SK-N-SH treated with all-trans-retinoic acid at 6 μM for 48 hours (cell line): Measurements from ENCODE around the gene CTDNEP1.

Experiments
- ATAC-seq: fragments of 200-7000 bp; cut with Tn5 transposase; 3 replicates; pipeline ENCODE4 v1.9.1; 2020; ENCODE audit warnings: mild to moderate bottlenecking, moderate library complexity
- ARNTL ChIP-seq: fragments of 450-650 bp; formaldehyde crosslinking; IDR thresholded peaks from 2 replicates; pipeline ENCODE4 v1.5.0; 2020; ENCODE audit warnings: low read depth, mild to moderate bottlenecking, moderate library complexity, borderline replicate concordance
- BACH2 ChIP-seq: fragments of 250-450 bp; sonication (Bioruptor Pico); IDR thresholded peaks from 2 replicates; pipeline ENCODE4 v1.9.0; 2021; ENCODE audit warnings: mild to moderate bottlenecking, borderline replicate concordance
- CSDC2 ChIP-seq: fragments of 250-450 bp; sonication (Bioruptor Pico); IDR thresholded peaks from 2 replicates; pipeline ENCODE4 v1.5.0; 2020; ENCODE audit warnings: mild to moderate bottlenecking, moderate library complexity
- CSRNP3 ChIP-seq: fragments of 250-450 bp; sonication (Bioruptor Pico); IDR thresholded peaks from 2 replicates; pipeline ENCODE4 v1.5.1; 2021; ENCODE audit warnings: mild to moderate bottlenecking, moderate library complexity
- ESRRG ChIP-seq: fragments of 250-450 bp; sonication (Bioruptor Pico); IDR thresholded peaks from 2 replicates; pipeline ENCODE4 v1.6.1; 2021; ENCODE audit warnings: mild to moderate bottlenecking
- GLIS3 ChIP-seq: fragments of 250-450 bp; sonication (Bioruptor Pico); IDR thresholded peaks from 2 replicates; pipeline ENCODE4 v1.5.0; 2020; ENCODE audit warnings: mild to moderate bottlenecking, moderate library complexity
- ISL1 ChIP-seq: fragments of 250-450 bp; sonication (Bioruptor Pico); IDR thresholded peaks from 2 replicates; pipeline ENCODE4 v2.1.2; 2022; ENCODE audit warnings: mild to moderate bottlenecking, moderate library complexity
- OSR1 ChIP-seq: fragments of 250-450 bp; sonication (Bioruptor Pico); IDR thresholded peaks from 2 replicates; pipeline ENCODE4 v1.8.0; 2022; ENCODE audit warnings: moderate library complexity, mild to moderate bottlenecking, inconsistent platforms
- PATZ1 ChIP-seq: fragments of 250-450 bp; sonication (Bioruptor Pico); IDR thresholded peaks from 2 replicates; pipeline ENCODE4 v1.8.0; 2020; ENCODE audit warnings: mild to moderate bottlenecking, moderate library complexity, borderline replicate concordance
- PPARA ChIP-seq: fragments of 250-450 bp; sonication (Bioruptor Pico); IDR thresholded peaks from 2 replicates; pipeline ENCODE4 v1.5.0; 2020; ENCODE audit warnings: mild to moderate bottlenecking, borderline replicate concordance
- RARB ChIP-seq: fragments of 250-450 bp; sonication (Bioruptor Pico); IDR thresholded peaks from 2 replicates; pipeline ENCODE4 v1.8.0; 2021; ENCODE audit warnings: mild to moderate bottlenecking, moderate library complexity
- SNAI2 ChIP-seq: fragments of 250-450 bp; sonication (Bioruptor Pico); IDR thresholded peaks from 2 replicates; pipeline ENCODE4 v1.5.0; 2020; ENCODE audit warnings: mild to moderate bottlenecking, moderate library complexity
- TCF4 ChIP-seq: fragments of 250-450 bp; sonication (Bioruptor Pico); IDR thresholded peaks from 2 replicates; pipeline ENCODE4 v1.8.0; 2021; ENCODE audit warnings: mild to moderate bottlenecking, moderate library complexity, borderline replicate concordance
- ZC3H10 ChIP-seq: fragments of 250-450 bp; sonication (Bioruptor Pico); IDR thresholded peaks from 2 replicates; pipeline ENCODE4 v1.5.1; 2021; ENCODE audit warnings: mild to moderate bottlenecking, moderate library complexity
- ZFP3 ChIP-seq: fragments of 250-450 bp; sonication (Bioruptor Pico); IDR thresholded peaks from 2 replicates; pipeline ENCODE4 v1.5.0; 2020; ENCODE audit warnings: mild to moderate bottlenecking, moderate library complexity
- ZFP30 ChIP-seq: fragments of 450-650 bp; formaldehyde crosslinking; IDR thresholded peaks from 2 replicates; pipeline ENCODE4 v1.5.0; 2022; ENCODE audit warnings: mild to moderate bottlenecking, moderate library complexity
- ZNF70 ChIP-seq: fragments of 450-650 bp; formaldehyde crosslinking; IDR thresholded peaks from 2 replicates; pipeline ENCODE4 v1.5.0; 2020; ENCODE audit warnings: mild to moderate bottlenecking, moderate library complexity
- ZNF8 ChIP-seq: fragments of 450-650 bp; formaldehyde crosslinking; IDR thresholded peaks from 2 replicates; pipeline ENCODE4 v1.5.0; 2020; ENCODE audit warnings: mild to moderate bottlenecking, moderate library complexity
- TF ChIP-seq, protein P1 (sequence below): fragments of 250-450 bp; sonication (Bioruptor Pico); IDR thresholded peaks from 2 replicates; pipeline ENCODE4 v1.5.1; 2020; ENCODE audit warnings: low read depth, mild to moderate bottlenecking, moderate library complexity
- TF ChIP-seq, protein P2 (sequence below): fragments of 250-450 bp; sonication (Bioruptor Pico); IDR thresholded peaks from 2 replicates; pipeline ENCODE4 v1.5.0; 2020; ENCODE audit warnings: mild to moderate bottlenecking, moderate library complexity

The CTDNEP1 gene

DNA sequence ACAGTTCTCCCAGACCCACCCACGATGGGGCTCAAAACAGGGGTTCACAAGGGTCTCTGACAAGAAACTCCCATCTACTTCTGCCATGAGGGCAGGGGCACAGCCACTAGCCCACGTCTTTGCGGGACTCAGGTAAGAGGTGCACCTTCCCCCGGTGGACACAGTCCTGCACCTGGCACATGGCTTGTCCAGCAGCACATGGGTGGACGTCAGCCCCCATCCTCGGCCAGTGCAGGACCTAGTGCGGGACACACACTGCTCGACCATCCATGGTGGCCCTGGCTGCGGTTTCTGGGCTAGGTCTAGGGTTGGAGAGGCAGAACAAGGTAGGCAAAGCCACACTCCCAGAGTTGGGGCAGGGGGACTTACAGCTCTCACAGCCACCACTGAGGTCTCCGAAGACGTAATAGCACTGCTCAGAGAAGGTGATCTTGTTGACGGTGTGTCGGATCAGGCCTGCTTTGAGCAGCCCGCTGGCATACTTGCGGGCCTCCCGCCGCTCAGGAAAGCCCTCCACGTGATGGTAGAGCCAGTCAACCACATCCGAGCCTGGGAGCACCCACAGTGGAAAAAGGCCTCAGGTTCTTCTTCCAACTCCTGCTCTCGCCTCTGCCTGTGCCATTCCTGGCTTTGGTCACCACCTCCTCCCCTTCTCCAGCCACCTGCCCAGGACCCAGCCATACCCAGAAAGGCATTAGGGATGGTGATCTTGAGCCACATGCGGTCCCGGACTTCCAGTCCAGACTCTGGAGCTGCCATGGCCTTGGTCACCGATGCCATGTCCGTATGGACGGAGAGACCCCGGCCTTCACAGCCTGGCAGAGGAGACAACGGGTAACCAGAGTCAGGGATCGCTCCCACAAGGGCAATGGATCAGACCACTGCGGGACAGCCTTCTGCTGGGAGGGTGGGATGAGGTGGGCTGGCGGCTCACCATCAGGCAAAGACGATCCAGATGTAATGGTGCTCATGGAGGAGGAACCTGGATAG, 24.5 kb downstream of the CTDNEP1 start (continued):
- TF ChIP-seq PATZ1 (CRISPR knock-in tag): no peak
- TF ChIP-seq, all 23 proteins: peak for 0

- ATAC-seq: no peak
- TF ChIP-seq ZNF70 (CRISPR knock-in tag) (no peak), PPARA (no peak), ARNTL (CRISPR knock-in tag) (no peak), CSRNP3 (CRISPR knock-in tag) (no peak), TCF4 (no peak), ZFP30 (no peak), SNAI2 (no peak), GLIS3 (CRISPR knock-in tag) (no peak), RARB (no peak), ISL1 (CRISPR knock-in tag) (no peak), BACH2 (CRISPR knock-in tag) (no peak)
- TF ChIP-seq, protein P1, sequence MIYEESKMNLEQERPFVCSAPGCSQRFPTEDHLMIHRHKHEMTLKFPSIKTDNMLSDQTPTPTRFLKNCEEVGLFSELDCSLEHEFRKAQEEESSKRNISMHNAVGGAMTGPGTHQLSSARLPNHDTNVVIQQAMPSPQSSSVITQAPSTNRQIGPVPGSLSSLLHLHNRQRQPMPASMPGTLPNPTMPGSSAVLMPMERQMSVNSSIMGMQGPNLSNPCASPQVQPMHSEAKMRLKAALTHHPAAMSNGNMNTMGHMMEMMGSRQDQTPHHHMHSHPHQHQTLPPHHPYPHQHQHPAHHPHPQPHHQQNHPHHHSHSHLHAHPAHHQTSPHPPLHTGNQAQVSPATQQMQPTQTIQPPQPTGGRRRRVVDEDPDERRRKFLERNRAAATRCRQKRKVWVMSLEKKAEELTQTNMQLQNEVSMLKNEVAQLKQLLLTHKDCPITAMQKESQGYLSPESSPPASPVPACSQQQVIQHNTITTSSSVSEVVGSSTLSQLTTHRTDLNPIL (CRISPR knock-in tag): no peak
These were observed 25.7 kb downstream of the CTDNEP1 start for GRCh38 chr17:7225711-7226331.

GRCh38 chr17:7224661-7225111, 26.8 kb downstream of the CTDNEP1 start:
- TF ChIP-seq ZFP30 (no peak), BACH2 (CRISPR knock-in tag) (no peak), ZC3H10 (CRISPR knock-in tag) (no peak), OSR1 (CRISPR knock-in tag) (no peak), ESRRG (CRISPR knock-in tag) (no peak), ZNF70 (CRISPR knock-in tag) (no peak), PPARA (no peak)
- TF ChIP-seq, protein P2, sequence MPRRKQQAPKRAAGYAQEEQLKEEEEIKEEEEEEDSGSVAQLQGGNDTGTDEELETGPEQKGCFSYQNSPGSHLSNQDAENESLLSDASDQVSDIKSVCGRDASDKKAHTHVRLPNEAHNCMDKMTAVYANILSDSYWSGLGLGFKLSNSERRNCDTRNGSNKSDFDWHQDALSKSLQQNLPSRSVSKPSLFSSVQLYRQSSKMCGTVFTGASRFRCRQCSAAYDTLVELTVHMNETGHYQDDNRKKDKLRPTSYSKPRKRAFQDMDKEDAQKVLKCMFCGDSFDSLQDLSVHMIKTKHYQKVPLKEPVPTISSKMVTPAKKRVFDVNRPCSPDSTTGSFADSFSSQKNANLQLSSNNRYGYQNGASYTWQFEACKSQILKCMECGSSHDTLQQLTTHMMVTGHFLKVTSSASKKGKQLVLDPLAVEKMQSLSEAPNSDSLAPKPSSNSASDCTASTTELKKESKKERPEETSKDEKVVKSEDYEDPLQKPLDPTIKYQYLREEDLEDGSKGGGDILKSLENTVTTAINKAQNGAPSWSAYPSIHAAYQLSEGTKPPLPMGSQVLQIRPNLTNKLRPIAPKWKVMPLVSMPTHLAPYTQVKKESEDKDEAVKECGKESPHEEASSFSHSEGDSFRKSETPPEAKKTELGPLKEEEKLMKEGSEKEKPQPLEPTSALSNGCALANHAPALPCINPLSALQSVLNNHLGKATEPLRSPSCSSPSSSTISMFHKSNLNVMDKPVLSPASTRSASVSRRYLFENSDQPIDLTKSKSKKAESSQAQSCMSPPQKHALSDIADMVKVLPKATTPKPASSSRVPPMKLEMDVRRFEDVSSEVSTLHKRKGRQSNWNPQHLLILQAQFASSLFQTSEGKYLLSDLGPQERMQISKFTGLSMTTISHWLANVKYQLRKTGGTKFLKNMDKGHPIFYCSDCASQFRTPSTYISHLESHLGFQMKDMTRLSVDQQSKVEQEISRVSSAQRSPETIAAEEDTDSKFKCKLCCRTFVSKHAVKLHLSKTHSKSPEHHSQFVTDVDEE: no peak
- no peak for ATAC-seq

- ATAC-seq: no peak
- TF ChIP-seq, protein P2: no peak
- no peak for TF ChIP-seq PATZ1 (CRISPR knock-in tag)
- TF ChIP-seq TCF4: no peak
- TF ChIP-seq ZFP3 (CRISPR knock-in tag): no peak
- no peak for TF ChIP-seq ARNTL (CRISPR knock-in tag)
- TF ChIP-seq CSDC2 (CRISPR knock-in tag): no peak
- TF ChIP-seq ISL1 (CRISPR knock-in tag): no peak
- TF ChIP-seq ZNF8 (CRISPR knock-in tag): no peak
- no peak for TF ChIP-seq CSRNP3 (CRISPR knock-in tag)
- TF ChIP-seq ZFP30: no peak
- no peak for TF ChIP-seq RARB
- no peak for TF ChIP-seq SNAI2
- TF ChIP-seq GLIS3 (CRISPR knock-in tag): no peak
These were observed 27.4 kb downstream of the CTDNEP1 start for GRCh38 chr17:7224110-7224509.
